Measurements from ENCODE around the gene CD74.
"Not testable (repeated sequence)": the region's sequence is repeated elsewhere in the genome, so short reads cannot be mapped to it uniquely, and the experiment has no call there.

CD74 gene

DNA sequence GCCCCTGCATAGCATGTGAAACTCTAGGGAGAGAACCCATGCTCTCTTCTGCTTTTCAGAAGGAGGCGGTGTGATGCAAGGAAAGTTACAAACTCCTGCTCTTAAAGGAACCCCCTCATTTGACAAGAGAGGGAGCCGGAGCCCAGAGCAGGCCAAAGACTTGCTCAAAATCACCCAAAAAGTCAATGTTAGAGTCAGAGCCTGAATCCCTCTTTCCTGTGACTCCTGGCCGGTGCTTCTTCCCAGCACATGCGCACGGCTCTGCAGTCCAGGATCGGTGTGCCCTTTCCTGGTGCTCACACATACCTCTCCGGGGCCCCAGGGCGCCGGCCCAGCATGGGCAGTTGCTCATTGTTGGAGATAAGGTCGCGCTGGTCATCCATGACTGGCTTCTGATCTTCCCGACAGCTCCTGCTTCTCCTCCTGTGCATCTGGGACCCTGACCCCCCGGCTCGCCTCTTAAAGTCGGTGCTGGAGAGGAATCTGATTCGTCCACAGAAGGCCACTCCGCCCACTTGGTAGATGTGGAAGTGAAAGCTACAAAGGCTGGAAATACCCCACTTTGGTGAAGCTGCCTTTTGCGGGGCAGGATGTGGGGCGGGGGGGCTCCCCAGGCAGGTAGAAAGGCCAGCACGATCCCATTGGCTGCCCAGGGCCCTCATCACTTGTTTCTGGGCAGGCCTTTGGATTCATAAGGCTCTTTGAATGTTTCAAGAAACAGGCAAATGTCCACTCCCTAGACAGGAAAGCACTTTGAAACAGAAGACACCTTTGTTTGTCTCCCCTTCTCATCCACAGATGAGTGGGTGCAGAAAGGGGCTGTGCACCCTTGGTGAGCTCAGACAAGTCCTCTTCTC is at the start of gene CD74:
TSS of gene CD74 (minus strand) at position 592 of the 857 bp plus-strand sequence. CDS start at position 431, 161 bp downstream.
- DNase-seq = peak; percentile 96
- in situ Hi-C loops (cut with MboI; ENCODE audit: low pct_unique_long_range_greater_than_20kb, low sequenced_read_pairs) = no loop called here

DNA sequence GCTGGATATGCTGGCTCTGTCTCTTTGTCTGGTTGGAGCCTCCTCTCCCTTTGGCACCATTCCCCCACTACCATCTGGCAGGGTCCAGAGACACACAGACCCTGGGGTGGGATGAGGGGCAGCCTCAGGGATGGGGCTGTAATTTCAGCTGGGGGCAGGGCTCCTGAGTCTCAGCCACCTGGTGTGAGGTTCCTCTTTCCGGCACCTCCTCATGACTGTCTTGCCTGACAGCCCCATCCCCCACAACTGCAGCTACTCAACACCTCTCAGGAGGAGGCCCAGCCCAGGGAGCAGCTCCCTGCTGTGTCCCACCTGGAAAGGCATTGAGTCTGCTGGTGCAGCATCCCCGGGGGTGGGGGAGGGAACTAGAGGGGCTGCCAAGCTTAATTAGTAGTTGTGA is 48.5 kb upstream of the CD74 start:
- peak; percentile 66 for DNase-seq
- in situ Hi-C loops (cut with MboI; ENCODE audit: low pct_unique_long_range_greater_than_20kb, low sequenced_read_pairs) = no loop called here

GRCh38 chr5:150460781-150461180 is 48.1 kb upstream of the CD74 start:
- DNase-seq = no peak
- in situ Hi-C loops (cut with MboI; ENCODE audit: low pct_unique_long_range_greater_than_20kb, low sequenced_read_pairs) = no loop called here

DNA sequence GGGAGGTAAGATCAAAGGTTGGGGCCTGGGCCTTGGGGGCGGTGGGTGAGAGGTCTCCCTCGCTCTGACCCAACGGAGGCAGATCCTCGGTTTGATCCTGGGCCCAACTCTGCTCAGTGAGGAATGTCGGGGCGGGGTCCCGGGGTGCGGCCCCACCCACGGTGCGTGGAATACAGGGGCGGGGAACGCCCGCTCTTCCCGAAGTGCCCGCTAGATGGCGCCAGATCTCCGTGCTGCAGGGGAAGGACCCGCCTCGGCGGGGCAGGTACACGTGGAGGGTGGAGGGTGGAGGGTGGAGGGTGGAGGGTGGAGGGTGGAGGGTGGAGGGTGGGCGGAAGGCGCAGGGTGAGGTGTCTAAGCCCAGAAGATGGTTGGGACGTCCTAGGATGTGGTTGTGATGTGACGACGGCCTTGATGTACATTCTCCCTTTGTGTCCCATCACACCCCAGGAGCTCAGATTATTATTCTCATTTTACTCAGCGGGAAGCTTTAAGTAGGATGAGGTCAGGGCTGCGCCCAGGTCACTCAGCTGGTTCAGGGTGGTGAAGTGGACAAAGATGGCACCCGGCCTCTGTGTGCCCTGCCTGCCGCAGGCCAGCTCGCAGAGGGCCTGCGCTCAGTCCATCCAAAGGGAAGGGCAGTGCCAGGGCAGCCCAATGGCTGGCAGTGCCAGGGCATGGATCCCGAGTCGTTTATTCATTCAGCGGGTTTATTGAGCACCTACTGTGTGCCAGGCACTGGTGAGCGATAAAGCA is 46.3 kb upstream of the CD74 start:
- peak; percentile 75 for DNase-seq
- in situ Hi-C loops (cut with MboI; ENCODE audit: low pct_unique_long_range_greater_than_20kb, low sequenced_read_pairs) = no loop called here

GRCh38 chr5:150457562-150458240 is 45.0 kb upstream of the CD74 start:
- DNase-seq = no peak
- in situ Hi-C loops (cut with MboI; ENCODE audit: low pct_unique_long_range_greater_than_20kb, low sequenced_read_pairs) = no loop called here

- in situ Hi-C loops (cut with MboI; ENCODE audit: low pct_unique_long_range_greater_than_20kb, low sequenced_read_pairs) = no loop called here
- peak; percentile 86 for DNase-seq
These were observed 44.4 kb upstream of the CD74 start for GRCh38 chr5:150457121-150457520.

GRCh38 chr5:150454492-150455229 is 42.0 kb upstream of the CD74 start:
- in situ Hi-C loops (cut with MboI; ENCODE audit: low pct_unique_long_range_greater_than_20kb, low sequenced_read_pairs) = no loop called here

DNA sequence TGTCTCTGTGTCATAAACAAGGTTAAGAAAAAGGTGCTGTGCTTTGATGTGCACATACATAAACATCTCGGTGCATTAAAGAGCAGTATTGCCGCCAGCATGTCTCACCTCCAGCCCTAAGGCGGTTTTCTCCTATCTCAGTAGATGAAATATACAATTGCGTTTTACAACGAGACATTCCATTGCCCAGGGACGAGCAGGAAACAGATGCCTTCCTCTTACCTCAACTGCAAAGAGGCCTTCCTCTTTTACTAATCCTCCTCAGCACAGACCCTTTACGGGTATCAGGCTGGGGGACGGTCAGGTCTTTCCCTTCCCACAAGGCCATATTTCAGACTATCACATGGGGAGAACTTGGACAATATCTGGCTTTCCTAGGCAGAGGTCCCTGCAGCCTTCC is 41.3 kb upstream of the CD74 start:
- in situ Hi-C loops (cut with MboI; ENCODE audit: low pct_unique_long_range_greater_than_20kb, low sequenced_read_pairs) = not testable (repeated sequence)
- peak; percentile 92 for DNase-seq

More at GRCh38 chr5:150454492-150455229, 42.0 kb upstream of the CD74 start:
- DNase-seq = peak; percentile 24

DNA sequence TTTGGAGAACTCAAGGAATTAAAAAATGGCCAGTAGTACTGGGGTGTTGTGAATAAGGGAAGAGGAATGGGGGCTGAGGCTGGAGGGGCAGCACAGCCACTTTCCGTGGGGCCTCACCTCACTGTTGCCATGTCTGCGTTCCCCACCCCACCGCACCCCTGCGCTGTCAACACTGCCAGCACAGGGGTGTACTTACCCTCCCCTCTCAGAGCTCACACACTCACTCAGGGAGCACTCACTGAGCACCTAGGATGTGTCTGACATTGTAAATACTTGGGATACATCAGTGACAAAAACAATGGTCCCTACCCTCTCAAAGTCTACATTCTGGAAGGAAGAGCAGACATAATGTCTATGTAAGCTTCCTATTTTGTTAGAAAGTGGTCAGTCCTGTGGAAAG is 40.2 kb upstream of the CD74 start:
- DNase-seq = no peak
- in situ Hi-C loops (cut with MboI; ENCODE audit: low pct_unique_long_range_greater_than_20kb, low sequenced_read_pairs) = no loop called here

DNA sequence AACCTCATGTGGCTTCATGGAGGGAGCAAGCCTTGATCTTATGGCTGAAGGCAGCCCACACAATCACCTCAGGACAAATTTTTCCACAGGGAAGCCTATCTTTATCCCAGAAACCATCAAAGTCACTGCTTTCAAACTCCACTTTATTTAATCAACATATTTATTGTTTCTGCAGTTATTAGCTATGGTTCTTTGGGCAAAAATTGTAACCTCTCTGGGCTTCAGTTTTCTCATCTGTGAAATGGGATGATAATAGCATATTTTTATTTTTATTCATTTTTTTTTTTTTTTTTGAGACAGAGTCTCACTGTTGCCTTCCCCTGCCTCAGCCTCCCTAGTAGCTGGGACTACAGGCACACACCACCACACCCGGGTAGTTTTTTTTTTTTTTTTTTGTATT is 38.9 kb upstream of the CD74 start:
- DNase-seq = no peak
- in situ Hi-C loops (cut with MboI; ENCODE audit: low pct_unique_long_range_greater_than_20kb, low sequenced_read_pairs) = no loop called here

DNA sequence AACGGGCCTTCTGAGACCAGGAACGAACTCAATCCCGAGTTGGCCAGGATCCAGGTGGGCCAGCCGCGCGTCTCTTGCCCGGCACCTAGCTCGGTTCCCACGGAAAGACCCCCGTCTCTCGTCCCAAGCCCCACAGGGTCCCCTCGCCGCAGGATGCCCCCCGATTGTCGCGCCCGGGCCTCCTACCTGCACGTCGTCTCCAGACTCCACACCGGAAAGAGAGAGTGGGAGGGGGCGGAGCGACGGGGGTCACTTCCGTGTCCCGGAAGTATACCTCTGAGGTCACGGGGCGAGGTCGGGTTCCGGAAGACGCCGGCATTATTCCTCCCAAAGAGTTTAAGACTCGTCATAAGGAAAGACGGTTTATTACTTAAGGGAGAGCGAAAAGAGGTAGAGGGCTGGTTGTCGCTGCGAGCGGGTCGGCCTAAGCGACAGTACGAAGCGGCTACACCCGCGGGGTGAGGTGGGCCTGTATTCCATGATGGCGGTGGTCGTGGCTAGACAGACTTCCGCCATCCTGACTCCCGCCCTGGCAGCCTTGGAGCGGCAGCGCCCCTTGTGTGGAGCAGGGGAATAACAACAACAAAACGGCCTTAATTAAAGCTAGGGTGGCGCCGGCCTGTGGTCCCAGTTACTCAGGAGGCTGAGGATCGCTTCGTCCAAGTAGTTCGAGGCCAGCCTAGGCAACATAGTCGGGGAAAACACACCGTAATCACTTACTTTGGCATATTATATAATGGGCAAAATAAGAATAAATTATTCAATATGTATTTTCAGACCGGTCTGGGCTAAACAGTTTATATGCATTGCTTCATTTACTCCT is 37.0 kb upstream of the CD74 start, which contains the start of gene RPS14:
TSS of gene RPS14 (minus strand) at position 223 of the 823 bp plus-strand sequence. CDS start 2,006 bp downstream, outside the sequence.
- in situ Hi-C loops (cut with MboI; ENCODE audit: low pct_unique_long_range_greater_than_20kb, low sequenced_read_pairs) = no loop called here
- DNase-seq = peak; percentile 97

GRCh38 chr5:150448952-150449516 is 36.3 kb upstream of the CD74 start:
- in situ Hi-C loops (cut with MboI; ENCODE audit: low pct_unique_long_range_greater_than_20kb, low sequenced_read_pairs) = no loop called here
- DNase-seq = peak; percentile 37

DNA sequence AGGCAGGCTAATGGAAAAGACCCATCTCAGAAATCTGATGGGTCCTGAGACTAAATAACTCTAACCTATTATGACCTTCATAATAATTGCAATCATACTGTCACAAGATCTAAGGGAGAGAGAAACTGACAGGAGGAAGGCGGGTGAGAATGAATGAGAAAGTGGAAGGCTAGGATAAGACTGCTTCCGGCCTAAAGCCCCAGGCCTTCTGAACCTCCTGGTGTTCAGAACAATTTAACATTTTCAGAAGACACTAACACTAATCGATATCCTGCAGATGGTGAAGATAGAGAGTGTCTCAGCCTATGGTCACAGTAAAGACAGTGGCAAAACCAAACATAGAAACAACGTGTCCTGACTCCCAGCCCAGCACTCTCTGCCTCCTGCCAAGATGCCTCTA is 35.6 kb upstream of the CD74 start:
- in situ Hi-C loops (cut with MboI; ENCODE audit: low pct_unique_long_range_greater_than_20kb, low sequenced_read_pairs) = no loop called here
- no peak for DNase-seq

DNA sequence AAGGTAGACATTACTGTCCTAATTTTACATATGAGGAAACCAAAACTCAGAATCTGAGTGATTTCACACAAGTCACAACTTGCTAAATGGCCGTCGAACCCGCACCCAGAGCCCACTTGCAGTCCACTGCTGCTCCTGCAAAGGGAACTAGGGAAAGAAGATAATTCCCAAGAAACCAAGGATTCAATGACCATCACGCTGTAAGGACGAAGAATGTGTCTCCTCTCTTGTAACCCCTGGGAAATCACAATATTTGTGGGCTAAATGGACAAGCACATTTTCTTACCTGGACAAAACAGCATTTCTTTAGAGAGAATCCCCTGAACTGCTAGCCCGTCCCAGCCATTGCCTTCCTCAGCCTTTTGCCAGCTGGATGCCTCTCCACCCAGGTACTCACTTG is 34.5 kb upstream of the CD74 start:
- no peak for DNase-seq
- in situ Hi-C loops (cut with MboI; ENCODE audit: low pct_unique_long_range_greater_than_20kb, low sequenced_read_pairs) = no loop called here

DNA sequence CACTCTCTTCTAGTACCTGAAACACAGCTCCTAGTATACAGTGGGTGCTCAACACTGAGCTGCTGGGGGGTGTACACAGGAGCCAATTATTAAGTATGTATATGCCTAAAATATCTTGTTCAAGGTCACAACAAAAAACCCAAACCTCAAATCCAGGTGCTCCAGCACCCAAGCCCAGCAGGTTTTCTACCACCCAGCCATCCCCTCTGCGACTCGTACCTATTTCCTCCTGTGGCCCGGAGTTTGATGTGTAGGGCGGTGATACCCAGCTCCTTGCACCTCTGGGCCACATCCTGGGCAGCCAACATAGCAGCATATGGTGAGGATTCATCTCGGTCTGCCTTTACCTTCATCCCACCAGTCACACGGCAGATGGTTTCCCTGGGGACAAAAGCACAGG is 33.9 kb upstream of the CD74 start:
- DNase-seq = no peak

GRCh38 chr5:150446088-150446487 is 33.4 kb upstream of the CD74 start:
- in situ Hi-C loops (cut with MboI; ENCODE audit: low pct_unique_long_range_greater_than_20kb, low sequenced_read_pairs) = no loop called here
- no peak for DNase-seq

More for the DNA sequence above, 33.9 kb upstream of the CD74 start:
- in situ Hi-C loops (cut with MboI; ENCODE audit: low pct_unique_long_range_greater_than_20kb, low sequenced_read_pairs) = no loop called here

DNA sequence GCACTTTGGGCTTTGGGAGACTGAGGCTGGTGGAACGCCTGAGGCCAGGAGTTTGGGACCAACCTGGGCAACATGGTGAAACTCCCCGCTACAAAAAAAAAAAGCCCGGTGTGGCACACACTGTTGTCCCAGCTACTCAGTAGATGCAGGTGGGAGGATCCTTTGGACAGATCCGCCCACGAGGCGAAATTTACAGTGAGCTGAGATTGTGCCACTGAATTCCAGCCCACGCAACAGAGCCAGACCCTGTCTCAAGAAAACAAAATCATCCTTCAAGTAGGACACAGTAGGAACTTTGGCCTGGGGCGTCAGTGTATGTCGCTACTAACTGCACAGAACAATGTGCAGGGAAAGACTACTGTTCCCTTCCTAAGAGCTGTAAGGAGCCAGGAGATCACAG is 32.1 kb upstream of the CD74 start:
- in situ Hi-C loops (cut with MboI; ENCODE audit: low pct_unique_long_range_greater_than_20kb, low sequenced_read_pairs) = no loop called here
- DNase-seq = no peak

Measured in KBM-7 (cell line).